Measurements from ENCODE around the gene ARMC3.

- TF ChIP-seq POLR2AphosphoS5 (IDR thresholded peaks at IDR 0.05) = no peak
- TF ChIP-seq, protein P1, sequence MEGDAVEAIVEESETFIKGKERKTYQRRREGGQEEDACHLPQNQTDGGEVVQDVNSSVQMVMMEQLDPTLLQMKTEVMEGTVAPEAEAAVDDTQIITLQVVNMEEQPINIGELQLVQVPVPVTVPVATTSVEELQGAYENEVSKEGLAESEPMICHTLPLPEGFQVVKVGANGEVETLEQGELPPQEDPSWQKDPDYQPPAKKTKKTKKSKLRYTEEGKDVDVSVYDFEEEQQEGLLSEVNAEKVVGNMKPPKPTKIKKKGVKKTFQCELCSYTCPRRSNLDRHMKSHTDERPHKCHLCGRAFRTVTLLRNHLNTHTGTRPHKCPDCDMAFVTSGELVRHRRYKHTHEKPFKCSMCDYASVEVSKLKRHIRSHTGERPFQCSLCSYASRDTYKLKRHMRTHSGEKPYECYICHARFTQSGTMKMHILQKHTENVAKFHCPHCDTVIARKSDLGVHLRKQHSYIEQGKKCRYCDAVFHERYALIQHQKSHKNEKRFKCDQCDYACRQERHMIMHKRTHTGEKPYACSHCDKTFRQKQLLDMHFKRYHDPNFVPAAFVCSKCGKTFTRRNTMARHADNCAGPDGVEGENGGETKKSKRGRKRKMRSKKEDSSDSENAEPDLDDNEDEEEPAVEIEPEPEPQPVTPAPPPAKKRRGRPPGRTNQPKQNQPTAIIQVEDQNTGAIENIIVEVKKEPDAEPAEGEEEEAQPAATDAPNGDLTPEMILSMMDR (IDR thresholded peaks at IDR 0.05) = no peak
- no peak for TF ChIP-seq POLR2A (IDR thresholded peaks at IDR 0.05; ENCODE audit: low read depth)
- TF ChIP-seq EP300 (IDR thresholded peaks at IDR 0.05) = no peak
These were observed 28.1 kb upstream of the ARMC3 start for GRCh38 chr10:22899775-22900174.

Measured in esophagus muscularis mucosa (tissue), 4 donors.